HCT116 (cell line): ENCODE measurements around the gene UTF1. TPM values are rescaled to one million over a fixed set of nuclear protein-coding genes. Genes with fewer than 3 reads are reported as not detected.

Experiments used
- ATAC-seq: fragments of 200-7000 bp; cut with Tn5 transposase; 2 replicates; pipeline ENCODE4 v1.9.1; 2020; ENCODE audit warnings: mild to moderate bottlenecking, moderate library complexity
- BruUV-seq: library from RNA; stranded (reverse); fragments of 400-500 nt; replicated peaks from 2 replicates; lab custom pipeline; 2021; lab: Mats Ljungman, UMichigan
- CTCF ChIA-PET: fragments of 300-600 bp; sonication (Branson Sonifier 250); formaldehyde crosslinking; loops from one replicate; lab custom pipeline; 2021; ENCODE audit warnings: antibody characterized with exemption; lab: Charles Lee
- POLR2A ChIA-PET: fragments of 300-600, 350-600 bp; sonication (Branson Sonifier 250); formaldehyde crosslinking; loops from one replicate; lab custom pipeline; 2021; ENCODE audit warnings: antibody characterized with exemption; lab: Charles Lee
- RAD21 ChIA-PET, 2 experiments: fragments of 300-600 bp; sonication (Branson Sonifier 250); formaldehyde crosslinking; loops; one replicate each; lab custom pipeline; 2023; ENCODE audit warnings: low total read pairs in 2 of 2; ENCODE audit not compliant: uncharacterized antibody in 2 of 2, unreplicated experiment in 2 of 2, low non-redundant PET in 1 of 2; lab: Charles Lee
- DNase-seq: peaks from one replicate; pipeline ENCODE4 v3.0.0-alpha.2; 2010; ENCODE audit warnings: low read depth, low spot score
- H2AFZ ChIP-seq: fragments of 200-600 bp; shearing (Covaris generic), sonication (generic); 2 replicates; pipeline ENCODE4 v1.6.1; 2017; ENCODE audit warnings: low read depth, mixed run types, mixed read lengths, antibody characterized with exemption, low read length; ENCODE audit not compliant: poor library complexity, severe bottlenecking
- H3K27ac ChIP-seq: 2 replicates; pipeline ENCODE4 v1.5.1; 2012; ENCODE audit warnings: low read depth, low read length
- H3K27me3 ChIP-seq: fragments of 200-600 bp; sonication (generic); 2 replicates; pipeline ENCODE4 v1.6.1; 2016; ENCODE audit warnings: mixed run types, low read length, mixed read lengths; ENCODE audit not compliant: insufficient read depth
- H3K36me3 ChIP-seq, 2 experiments: fragments of 200-500 bp in 1 of 2; fragments of 200-600 bp in 1 of 2; sonication (Bioruptor generic) in 1 of 2; sonication (generic) in 1 of 2; 2 replicates each; pipeline versions ENCODE4 v1.5.1 to v1.6.1; 2014 to 2016; ENCODE audit warnings: low read length in 2 of 2, inconsistent platforms in 1 of 2, mixed read lengths in 1 of 2, mixed run types in 1 of 2; ENCODE audit not compliant: insufficient read depth in 2 of 2, control insufficient read depth in 1 of 2
- H3K4me1 ChIP-seq, 2 experiments: fragments of 200-600 bp in 1 of 2; sonication (generic) in 1 of 2; 2 replicates each; pipeline versions ENCODE4 v1.5.1 to v1.6.1; 2012 to 2017; ENCODE audit warnings: low read length in 2 of 2, inconsistent platforms in 1 of 2, mild to moderate bottlenecking in 1 of 2, mixed read lengths in 1 of 2, mixed run types in 1 of 2, moderate library complexity in 1 of 2; ENCODE audit not compliant: insufficient read depth in 2 of 2, control insufficient read depth in 1 of 2
- H3K4me2 ChIP-seq: fragments of 200-600 bp; sonication (generic); 2 replicates; pipeline ENCODE4 v1.6.1; 2017; ENCODE audit warnings: mixed run types, low read length, mixed read lengths
- H3K4me3 ChIP-seq, 2 experiments: fragments of 200-600 bp in 1 of 2; sonication (generic) in 1 of 2; replicated peaks in 1 of 2; 2 replicates each; pipeline ENCODE4 v1.5.1; 2011 to 2016; ENCODE audit warnings: low read length in 2 of 2, control low read depth in 1 of 2, low read depth in 1 of 2, mild to moderate bottlenecking in 1 of 2, mixed read lengths in 1 of 2, mixed run types in 1 of 2
- H3K79me2 ChIP-seq: fragments of 200-600 bp; sonication (generic); 2 replicates; pipeline ENCODE4 v1.6.1; 2017; ENCODE audit warnings: mild to moderate bottlenecking, mixed run types, low read length, moderate library complexity, mixed read lengths; ENCODE audit not compliant: insufficient read depth
- H3K9ac ChIP-seq: fragments of 200-600 bp; sonication (generic); 2 replicates; pipeline ENCODE4 v1.6.1; 2016; ENCODE audit warnings: low read length, mixed read lengths
- H3K9me2 ChIP-seq: fragments of 200-600 bp; sonication (generic), shearing (Covaris generic); 2 replicates; pipeline ENCODE4 v1.6.1; 2017; ENCODE audit warnings: mixed run types, mild to moderate bottlenecking, moderate library complexity; ENCODE audit not compliant: insufficient read depth
- H3K9me3 ChIP-seq, 2 experiments: fragments of 200-500 bp in 1 of 2; fragments of 200-600 bp in 1 of 2; sonication (Bioruptor generic) in 1 of 2; sonication (generic) in 1 of 2; 2 replicates each; pipeline ENCODE4 v1.6.1; 2014 to 2017; ENCODE audit warnings: low read length in 2 of 2, mixed read lengths in 2 of 2, inconsistent platforms in 1 of 2, low read depth in 1 of 2, mild to moderate bottlenecking in 1 of 2, mixed run types in 1 of 2, moderate library complexity in 1 of 2; ENCODE audit not compliant: control insufficient read depth in 1 of 2, insufficient read depth in 1 of 2
- H4K20me1 ChIP-seq: fragments of 200-600 bp; sonication (generic), shearing (Covaris generic); 2 replicates; pipeline ENCODE4 v1.6.1; 2017; ENCODE audit warnings: mixed run types, mild to moderate bottlenecking, moderate library complexity; ENCODE audit not compliant: insufficient read depth
- CBX3 ChIP-seq: IDR thresholded peaks from 2 replicates; pipeline ENCODE4 v1.6.1; 2012; ENCODE audit warnings: low read depth
- CEBPB ChIP-seq: IDR thresholded peaks from 2 replicates; pipeline ENCODE4 v1.6.1; 2012; ENCODE audit warnings: low read depth
- EGR1 ChIP-seq: IDR thresholded peaks from 2 replicates; pipeline ENCODE4 v1.6.1; 2012; ENCODE audit warnings: low read depth
- EZH2phosphoT487 ChIP-seq: fragments of 200-600 bp; IDR thresholded peaks from 2 replicates; pipeline ENCODE4 v1.6.1; 2018; ENCODE audit warnings: antibody characterized with exemption, borderline replicate concordance
- FOSL1 ChIP-seq: IDR thresholded peaks from 2 replicates; pipeline ENCODE4 v1.6.1; 2012; ENCODE audit warnings: low read depth
- POLR2A ChIP-seq: IDR thresholded peaks from 2 replicates; pipeline ENCODE4 v1.7.0; 2011; ENCODE audit warnings: borderline replicate concordance; ENCODE audit not compliant: insufficient read depth, insufficient read length; ENCODE audit errors: extremely low read depth
- POLR2AphosphoS5 ChIP-seq: IDR thresholded peaks from 2 replicates; pipeline ENCODE4 v1.6.1; 2011; ENCODE audit warnings: mild to moderate bottlenecking, low read depth, low read length, moderate library complexity
- RAD21 ChIP-seq: IDR thresholded peaks from 2 replicates; pipeline ENCODE4 v1.6.1; 2012; ENCODE audit warnings: low read depth, mild to moderate bottlenecking
- SIN3A ChIP-seq: IDR thresholded peaks from 2 replicates; pipeline ENCODE4 v1.6.1; 2012; ENCODE audit warnings: low read depth
- SP1 ChIP-seq: IDR thresholded peaks from 2 replicates; pipeline ENCODE4 v1.6.1; 2012; ENCODE audit warnings: low read depth
- SRF ChIP-seq: IDR thresholded peaks from 2 replicates; pipeline ENCODE4 v1.6.1; 2012; ENCODE audit warnings: low read depth
- YY1 ChIP-seq: IDR thresholded peaks from 2 replicates; pipeline ENCODE4 v1.6.1; 2011; ENCODE audit warnings: low read length, low read depth, moderate library complexity, mild to moderate bottlenecking; ENCODE audit not compliant: insufficient replicate concordance; ENCODE audit errors: extremely low read depth
- ZNF274 ChIP-seq: fragments of 200-500 bp; sonication (Bioruptor generic); IDR thresholded peaks from 2 replicates; pipeline ENCODE4 v1.6.1; 2014; ENCODE audit warnings: mild to moderate bottlenecking, low read depth, low read length, inconsistent platforms
- intact Hi-C: fragments of 100-400 bp; cut with micrococcal nuclease; formaldehyde crosslinking; loops from 2 replicates; pipeline ENCODE4 v1.10.0; 2022
- total RNA-seq: library from RNA; stranded (reverse); gene quantifications from one replicate; pipeline ENCODE4 v1.2.1, GENCODE V29; 2021; ENCODE audit not compliant: unreplicated experiment
- TF ChIP-seq, protein P1 (sequence below), 3 experiments: fragments of 200-600 bp in 1 of 3; sonication (generic) in 1 of 3; IDR thresholded peaks in 2 of 3; conservative IDR thresholded peaks in 1 of 3; 2 replicates each; pipeline ENCODE4 v1.5.1; 2012 to 2017; ENCODE audit warnings: low read depth in 2 of 3, low read length in 2 of 3, antibody characterized with exemption in 1 of 3, borderline replicate concordance in 1 of 3, control low read depth in 1 of 3, mild to moderate bottlenecking in 1 of 3, mixed read lengths in 1 of 3, mixed run types in 1 of 3, moderate library complexity in 1 of 3; ENCODE audit not compliant: insufficient read depth in 1 of 3
- TF ChIP-seq, protein P2 (sequence below): IDR thresholded peaks from 2 replicates; pipeline ENCODE4 v1.6.1; 2012
- TF ChIP-seq, protein P3 (sequence below): IDR thresholded peaks from 2 replicates; pipeline ENCODE4 v1.6.1; 2012

Gene UTF1
- total RNA-seq, 1 experiment from 2014 or later = not detected

DNA sequence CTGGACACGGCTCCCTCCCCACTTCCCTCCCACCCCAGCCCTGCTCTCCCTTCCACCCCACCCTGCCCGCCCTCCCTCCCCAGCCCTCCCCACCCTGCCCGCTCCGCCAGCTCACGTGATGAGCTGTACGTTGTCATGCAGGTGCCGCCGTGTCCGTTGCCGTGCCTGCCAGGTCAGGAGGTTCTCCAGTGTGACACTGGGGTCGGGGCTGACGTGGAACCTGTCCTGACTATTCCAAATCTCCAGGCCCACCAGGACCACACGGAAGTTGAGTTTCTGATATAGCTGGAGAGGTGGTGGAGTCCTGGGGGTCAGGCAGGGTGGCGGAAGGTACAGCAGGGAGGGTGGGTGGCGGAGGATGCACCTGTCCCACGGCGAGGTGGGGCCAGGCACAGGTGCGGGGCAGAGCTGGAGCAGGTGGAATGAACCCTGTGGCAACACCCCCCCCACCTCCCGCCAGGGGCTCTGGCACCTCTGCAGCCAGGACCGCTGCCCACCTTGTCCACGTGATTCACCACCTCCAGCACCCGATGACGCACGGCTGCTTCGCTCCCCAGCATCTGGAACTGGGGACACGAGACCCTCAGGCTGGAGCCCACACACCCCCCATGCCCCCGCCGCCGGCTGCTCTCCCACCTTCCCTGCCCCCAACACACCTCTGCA, 42.4 kb downstream of the UTF1 start:
- Histone ChIP-seq H3K9ac (no peak overlapping the region), H3K36me3 (no peaks in the 10 kb centered on the region), H3K79me2 (no peaks in the 10 kb centered on the region), H4K20me1 (no peaks in the 10 kb centered on the region), H3K9me2 (no peaks in the 10 kb centered on the region), H2AFZ (no peak overlapping the region), H3K4me1 (no peaks in the 10 kb centered on the region), H3K27me3 (no peaks in the 10 kb centered on the region), H3K27ac (no peak overlapping the region), H3K4me3 (no peak overlapping the region), H3K4me2 (no peak overlapping the region), H3K9me3 (no peaks in the 10 kb centered on the region)
- TF ChIP-seq, protein P1, sequence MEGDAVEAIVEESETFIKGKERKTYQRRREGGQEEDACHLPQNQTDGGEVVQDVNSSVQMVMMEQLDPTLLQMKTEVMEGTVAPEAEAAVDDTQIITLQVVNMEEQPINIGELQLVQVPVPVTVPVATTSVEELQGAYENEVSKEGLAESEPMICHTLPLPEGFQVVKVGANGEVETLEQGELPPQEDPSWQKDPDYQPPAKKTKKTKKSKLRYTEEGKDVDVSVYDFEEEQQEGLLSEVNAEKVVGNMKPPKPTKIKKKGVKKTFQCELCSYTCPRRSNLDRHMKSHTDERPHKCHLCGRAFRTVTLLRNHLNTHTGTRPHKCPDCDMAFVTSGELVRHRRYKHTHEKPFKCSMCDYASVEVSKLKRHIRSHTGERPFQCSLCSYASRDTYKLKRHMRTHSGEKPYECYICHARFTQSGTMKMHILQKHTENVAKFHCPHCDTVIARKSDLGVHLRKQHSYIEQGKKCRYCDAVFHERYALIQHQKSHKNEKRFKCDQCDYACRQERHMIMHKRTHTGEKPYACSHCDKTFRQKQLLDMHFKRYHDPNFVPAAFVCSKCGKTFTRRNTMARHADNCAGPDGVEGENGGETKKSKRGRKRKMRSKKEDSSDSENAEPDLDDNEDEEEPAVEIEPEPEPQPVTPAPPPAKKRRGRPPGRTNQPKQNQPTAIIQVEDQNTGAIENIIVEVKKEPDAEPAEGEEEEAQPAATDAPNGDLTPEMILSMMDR (IDR thresholded peaks at IDR 0.05 in 2 of 3, conservative IDR thresholded peaks at IDR 0.05 in 1 of 3; ENCODE audit: borderline replicate concordance in 1 of 3, insufficient read depth in 1 of 3, low read depth in 2 of 3, low read length in 2 of 3) = no peak
- TF ChIP-seq EGR1 = no peak
- no peak for TF ChIP-seq SP1
- TF ChIP-seq ZNF274 = no peak
- TF ChIP-seq POLR2A = no peak
- TF ChIP-seq FOSL1 = no peak
- TF ChIP-seq YY1 = no peak
- ChIA-PET RAD21 (no interaction called here), CTCF (no interaction called here), POLR2A (no interaction called here)
- intact Hi-C loops = no loop called here
- DNase-seq (no peak), ATAC-seq (no peak)
- BruUV-seq = no TSS peak

DNA sequence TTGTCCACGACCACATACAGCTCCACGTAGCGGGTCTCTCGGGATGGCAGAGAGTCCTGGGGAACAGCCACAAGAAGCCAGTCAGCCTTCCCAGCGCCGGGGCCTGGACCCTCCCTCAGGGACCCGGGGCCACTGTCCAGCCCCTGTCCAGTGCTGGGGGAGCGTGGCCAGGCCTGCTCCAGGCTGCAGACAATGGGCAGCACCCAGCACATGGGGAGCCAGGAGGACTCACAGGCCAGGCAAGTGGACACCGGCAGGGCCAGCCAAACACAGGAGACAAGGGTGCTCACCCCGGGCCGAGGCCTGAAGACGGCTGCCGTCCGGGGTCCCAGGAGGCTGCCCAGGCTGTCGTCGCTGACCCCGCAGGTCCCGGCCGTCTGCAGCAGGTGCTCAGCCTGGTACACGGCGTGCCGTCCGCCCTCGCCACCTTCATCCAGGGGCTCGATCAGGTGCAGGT, 43.0 kb downstream of the UTF1 start:
- Histone ChIP-seq H4K20me1 (no peaks in the 10 kb centered on the region), H3K27me3 (no peaks in the 10 kb centered on the region), H3K9ac (no peak overlapping the region), H3K4me2 (no peak overlapping the region), H3K9me2 (no peaks in the 10 kb centered on the region), H3K36me3 (no peaks in the 10 kb centered on the region), H3K79me2 (no peaks in the 10 kb centered on the region), H3K4me1 (no peaks in the 10 kb centered on the region), H3K4me3 (no peak overlapping the region), H3K9me3 (no peaks in the 10 kb centered on the region), H2AFZ (no peak overlapping the region), H3K27ac (no peak overlapping the region)
- ChIA-PET POLR2A (no interaction called here), RAD21 (no interaction called here), CTCF (no interaction called here)
- BruUV-seq = no TSS peak
- ATAC-seq (no peak), DNase-seq (no peak)
- intact Hi-C loops = no loop called here
- TF ChIP-seq CBX3 = no peak
- TF ChIP-seq, protein P2, sequence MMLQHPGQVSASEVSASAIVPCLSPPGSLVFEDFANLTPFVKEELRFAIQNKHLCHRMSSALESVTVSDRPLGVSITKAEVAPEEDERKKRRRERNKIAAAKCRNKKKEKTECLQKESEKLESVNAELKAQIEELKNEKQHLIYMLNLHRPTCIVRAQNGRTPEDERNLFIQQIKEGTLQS = no peak
- no peak for TF ChIP-seq YY1
- TF ChIP-seq SRF = no peak
- TF ChIP-seq, protein P3, sequence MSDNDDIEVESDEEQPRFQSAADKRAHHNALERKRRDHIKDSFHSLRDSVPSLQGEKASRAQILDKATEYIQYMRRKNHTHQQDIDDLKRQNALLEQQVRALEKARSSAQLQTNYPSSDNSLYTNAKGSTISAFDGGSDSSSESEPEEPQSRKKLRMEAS = no peak
- no peak for TF ChIP-seq SIN3A
- TF ChIP-seq EGR1 = no peak
- no peak for TF ChIP-seq CEBPB
- TF ChIP-seq SP1 = no peak
- TF ChIP-seq POLR2AphosphoS5 = no peak
- TF ChIP-seq RAD21 = no peak
- no peak for TF ChIP-seq ZNF274
- TF ChIP-seq EZH2phosphoT487 = no peak
- TF ChIP-seq POLR2A = no peak
